Colonic mucosa (tissue), 4 donors: ENCODE measurements around the gene COL6A6. TPM values are rescaled to one million over a fixed set of nuclear protein-coding genes. Genes with fewer than 3 reads are reported as not detected.

Experiments used
- DNase-seq: peaks from one replicate; pipeline ENCODE4 v3.0.0-alpha.2; 2020
- H3K27ac ChIP-seq: fragments of 200-600 bp; one replicate; pipeline ENCODE4 v1.8.0; 2021
- H3K27me3 ChIP-seq: fragments of 200-600 bp; one replicate; pipeline ENCODE4 v1.8.0; 2021
- H3K36me3 ChIP-seq: fragments of 200-600 bp; one replicate; pipeline ENCODE4 v1.8.0; 2021
- H3K4me1 ChIP-seq: fragments of 200-600 bp; one replicate; pipeline ENCODE4 v1.8.0; 2021; ENCODE audit warnings: mild to moderate bottlenecking
- H3K4me3 ChIP-seq: fragments of 200-600 bp; one replicate; pipeline ENCODE4 v1.8.0; 2021
- H3K9ac ChIP-seq, 2 donors: one replicate each; pipeline ENCODE4 v1.7.0; 2013; ENCODE audit warnings: control low read depth in 2 of 2, low read depth in 2 of 2, low read length in 2 of 2
- H3K9me3 ChIP-seq: fragments of 200-600 bp; one replicate; pipeline ENCODE4 v1.8.0; 2021
- intact Hi-C: fragments of 100-400 bp; cut with DNase I; formaldehyde crosslinking; loops from one replicate; pipeline ENCODE4 v1.14.1; 2022
- total RNA-seq, 2 donors: library from RNA; stranded (reverse); fragmentation: NEBNext Ultra II Directional in 1 of 2; extraction: Animal tissue kit (Norgen Biotek cat#: 25700) in 1 of 2; gene quantifications; one replicate each; pipeline ENCODE4 v1.2.1, GENCODE V29; 2021
- TF ChIP-seq, protein P1 (sequence below): fragments of 200-600 bp; IDR thresholded peaks from one replicate; pipeline ENCODE4 v1.8.0; 2022; ENCODE audit warnings: antibody characterized with exemption, mild to moderate bottlenecking
- donor health status: healthy.
- donor health status: DM: no; HTN: no; CAD: no.
- donor health status: DM: no; HTN: no; CAD: no.

COL6A6 gene
- total RNA-seq, 2 donors from 2014 or later: not detected

DNA sequence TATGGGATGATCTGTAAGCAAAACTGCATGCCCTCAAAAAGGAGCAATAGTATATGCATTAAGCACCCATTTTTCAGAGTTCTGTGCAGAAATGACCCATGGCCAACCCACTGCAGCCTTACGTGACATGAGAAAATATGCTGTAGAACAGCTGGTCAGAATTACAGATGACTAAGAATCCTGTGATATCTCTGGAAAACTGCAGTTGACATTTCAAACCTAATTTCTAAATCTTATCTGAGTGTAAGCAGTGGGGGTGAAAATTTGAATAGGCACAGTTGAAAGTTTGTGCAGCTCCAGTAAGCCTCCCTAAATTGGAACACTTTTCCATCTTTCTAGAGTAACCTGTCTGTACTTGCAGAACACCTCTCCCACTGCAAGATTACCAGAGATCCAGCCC is 28.7 kb upstream of the COL6A6 start:
- Histone ChIP-seq H3K27me3 (no peaks in the 10 kb centered on the region), H3K36me3 (no peaks in the 10 kb centered on the region), H3K9me3 (no peaks in the 10 kb centered on the region), H3K27ac (no peak overlapping the region), H3K4me3 (no peak overlapping the region), H3K9ac (no peak overlapping the region), H3K4me1 (no peaks in the 10 kb centered on the region)
- DNase-seq: no peak
- intact Hi-C loops: no loop called here
- TF ChIP-seq, protein P1, sequence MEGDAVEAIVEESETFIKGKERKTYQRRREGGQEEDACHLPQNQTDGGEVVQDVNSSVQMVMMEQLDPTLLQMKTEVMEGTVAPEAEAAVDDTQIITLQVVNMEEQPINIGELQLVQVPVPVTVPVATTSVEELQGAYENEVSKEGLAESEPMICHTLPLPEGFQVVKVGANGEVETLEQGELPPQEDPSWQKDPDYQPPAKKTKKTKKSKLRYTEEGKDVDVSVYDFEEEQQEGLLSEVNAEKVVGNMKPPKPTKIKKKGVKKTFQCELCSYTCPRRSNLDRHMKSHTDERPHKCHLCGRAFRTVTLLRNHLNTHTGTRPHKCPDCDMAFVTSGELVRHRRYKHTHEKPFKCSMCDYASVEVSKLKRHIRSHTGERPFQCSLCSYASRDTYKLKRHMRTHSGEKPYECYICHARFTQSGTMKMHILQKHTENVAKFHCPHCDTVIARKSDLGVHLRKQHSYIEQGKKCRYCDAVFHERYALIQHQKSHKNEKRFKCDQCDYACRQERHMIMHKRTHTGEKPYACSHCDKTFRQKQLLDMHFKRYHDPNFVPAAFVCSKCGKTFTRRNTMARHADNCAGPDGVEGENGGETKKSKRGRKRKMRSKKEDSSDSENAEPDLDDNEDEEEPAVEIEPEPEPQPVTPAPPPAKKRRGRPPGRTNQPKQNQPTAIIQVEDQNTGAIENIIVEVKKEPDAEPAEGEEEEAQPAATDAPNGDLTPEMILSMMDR: no peak

DNA sequence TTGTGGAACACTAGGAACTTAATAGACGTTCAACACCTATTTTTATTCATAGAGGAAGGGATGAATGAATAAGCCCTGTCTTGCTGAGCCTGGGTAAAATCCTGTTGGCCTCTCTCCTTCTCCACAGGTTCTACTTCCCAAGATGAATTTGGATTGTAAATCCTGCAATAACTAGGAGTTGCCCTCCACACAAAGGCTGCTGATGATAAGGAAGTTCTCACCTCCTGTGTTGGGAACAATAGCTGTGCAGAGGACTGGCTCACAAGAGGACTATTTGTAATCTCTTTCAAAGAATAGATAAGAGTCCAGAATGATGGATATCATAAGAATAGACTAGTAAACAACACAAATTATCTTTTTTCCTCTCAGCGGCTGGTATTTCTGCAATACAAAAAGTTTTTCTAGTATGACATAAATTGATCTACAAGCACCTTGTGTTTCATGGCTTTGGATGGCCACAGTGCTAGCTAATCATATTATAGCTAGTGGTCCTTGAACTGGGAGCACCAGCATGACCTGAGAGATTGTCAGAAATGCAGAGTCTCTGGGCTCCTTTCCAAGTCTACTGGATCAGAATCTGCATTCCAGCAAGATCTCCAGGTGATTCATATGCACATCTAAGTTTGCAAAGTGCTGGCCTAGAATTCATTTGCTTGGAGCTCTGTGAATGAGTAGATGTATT is 28.1 kb upstream of the COL6A6 start:
- intact Hi-C loops: no loop called here
- TF ChIP-seq, protein P1: no peak
- H3K36me3 ChIP-seq: no peaks in the 10 kb centered on the region
- DNase-seq: no peak
- no peaks in the 10 kb centered on the region for H3K27me3 ChIP-seq
- H3K4me3 ChIP-seq: no peak overlapping the region
- no peaks in the 10 kb centered on the region for H3K9me3 ChIP-seq
- no peak overlapping the region for H3K27ac ChIP-seq
- no peak overlapping the region for H3K9ac ChIP-seq
- no peaks in the 10 kb centered on the region for H3K4me1 ChIP-seq

DNA sequence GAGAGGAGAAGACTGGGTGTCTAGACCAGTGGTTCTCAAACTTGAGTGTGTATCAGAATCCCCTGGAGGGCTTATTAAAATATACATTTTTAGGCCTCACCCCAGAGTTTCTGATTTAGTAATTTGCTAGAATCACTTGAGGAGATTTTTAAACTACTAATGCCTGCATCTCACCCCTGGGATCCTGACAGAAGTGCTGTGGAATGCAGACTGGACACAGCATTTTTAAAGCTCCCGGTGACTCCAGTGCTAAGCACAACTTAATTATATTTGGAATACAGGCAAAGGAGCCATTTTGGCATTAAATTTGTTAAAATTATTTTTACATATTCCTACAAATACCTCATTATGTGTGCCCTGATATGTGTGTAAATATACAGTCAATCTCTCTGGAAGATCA is 26.7 kb upstream of the COL6A6 start:
- Histone ChIP-seq H3K9ac (no peak overlapping the region), H3K27me3 (no peaks in the 10 kb centered on the region), H3K9me3 (no peaks in the 10 kb centered on the region), H3K4me1 (no peaks in the 10 kb centered on the region), H3K4me3 (no peak overlapping the region), H3K36me3 (no peaks in the 10 kb centered on the region), H3K27ac (no peak overlapping the region)
- TF ChIP-seq, protein P1: no peak
- intact Hi-C loops: no loop called here
- DNase-seq: no peak

DNA sequence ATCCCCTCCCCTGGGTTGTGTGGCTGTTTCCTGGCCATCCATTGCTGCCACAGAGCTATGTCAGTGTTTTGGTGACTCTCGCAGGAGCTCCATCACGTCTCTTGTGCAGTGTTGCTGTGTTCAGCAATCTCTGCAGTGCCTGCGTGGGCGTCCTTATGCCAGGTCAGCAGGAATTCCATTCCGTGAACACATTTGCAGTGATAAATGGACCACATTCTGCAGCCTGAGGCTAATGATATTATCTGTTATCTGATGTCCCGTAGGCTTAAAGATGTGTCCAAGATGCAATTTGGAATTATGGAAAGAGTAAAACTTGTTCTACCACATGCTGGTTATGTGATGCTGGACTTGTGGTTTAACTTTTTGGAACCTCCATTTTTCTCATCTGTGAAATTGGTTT is 25.5 kb upstream of the COL6A6 start:
- H3K27ac ChIP-seq: no peak overlapping the region
- no peak overlapping the region for H3K9ac ChIP-seq
- H3K4me3 ChIP-seq: no peak overlapping the region
- TF ChIP-seq, protein P1: no peak
- H3K4me1 ChIP-seq: no peaks in the 10 kb centered on the region
- H3K27me3 ChIP-seq: no peaks in the 10 kb centered on the region
- H3K36me3 ChIP-seq: no peaks in the 10 kb centered on the region
- no peaks in the 10 kb centered on the region for H3K9me3 ChIP-seq
- intact Hi-C loops: no loop called here
- DNase-seq: no peak

DNA sequence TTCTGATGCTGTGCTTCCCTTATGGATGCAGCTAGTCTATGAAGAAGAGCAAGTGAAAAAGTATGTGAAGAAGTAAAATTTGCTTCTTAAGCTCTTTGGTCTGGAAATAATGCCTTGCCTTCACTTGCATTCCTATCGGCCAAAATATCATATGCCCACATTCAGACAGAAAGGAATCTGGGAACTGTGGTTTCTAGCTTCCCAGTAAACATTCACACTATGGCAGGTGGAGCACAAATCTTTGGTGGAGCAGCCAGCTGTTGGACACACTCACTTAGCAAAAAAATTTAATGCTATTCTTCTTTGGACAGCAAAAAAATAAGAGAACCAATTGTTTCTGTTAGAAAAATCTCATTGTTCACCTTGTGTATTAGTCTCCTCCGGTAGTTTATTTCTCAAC is 12.3 kb upstream of the COL6A6 start:
- TF ChIP-seq, protein P1: no peak
- no peaks in the 10 kb centered on the region for H3K9me3 ChIP-seq
- no peak for DNase-seq

More for the DNA sequence above, 12.3 kb upstream of the COL6A6 start:
- Histone ChIP-seq H3K27me3 (no peaks in the 10 kb centered on the region), H3K4me1 (no peaks in the 10 kb centered on the region), H3K36me3 (no peaks in the 10 kb centered on the region), H3K27ac (no peak overlapping the region), H3K4me3 (no peak overlapping the region), H3K9ac (no peak overlapping the region)
- intact Hi-C loops: no loop called here
